Measurements from ENCODE around the gene TBX3. TPM values are rescaled to one million over a fixed set of nuclear protein-coding genes. Genes with fewer than 3 reads are reported as not detected.

Gene TBX3
- total RNA-seq, 1 donor from 2014 or later = 0.96 TPM

DNA sequence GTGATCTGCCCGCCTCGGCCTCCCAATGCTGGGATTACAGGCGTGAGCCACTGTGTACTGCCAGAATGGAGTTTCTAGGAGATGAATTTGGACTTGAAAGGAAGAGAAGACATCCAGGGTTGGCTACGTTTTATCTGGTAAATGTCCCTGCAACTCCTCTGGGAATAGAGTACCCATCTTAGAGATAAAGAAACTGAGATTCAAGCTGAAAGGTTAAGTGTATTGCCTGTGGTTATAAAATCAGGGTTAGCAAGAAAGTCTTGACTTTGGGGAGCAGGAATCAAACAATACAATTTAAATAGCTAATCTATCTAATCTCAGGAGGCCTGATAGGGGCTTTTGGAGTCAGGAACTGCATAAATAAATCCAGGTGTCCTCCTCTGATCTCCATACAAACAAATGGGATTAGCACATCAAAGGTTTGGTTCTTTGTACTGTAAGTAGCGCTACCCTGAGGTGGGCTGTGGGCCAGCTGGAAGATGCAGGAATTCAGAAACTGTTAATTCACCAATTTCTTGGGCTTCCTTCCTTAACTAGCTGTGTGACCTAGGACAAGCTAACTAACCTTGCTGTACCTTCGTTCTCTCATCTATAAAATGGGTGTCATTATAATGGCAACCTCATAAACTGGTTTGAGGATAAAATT, 45.1 kb downstream of the TBX3 start:
- Mint-ChIP-seq H3K27me3 (ENCODE audit: low read depth) (peaks cover 25% of the 10 kb centered on the region), H3K4me3 (no peak overlapping the region), H3K27ac (ENCODE audit: unreplicated experiment) (no peak overlapping the region), H3K4me1 (peaks cover 7% of the 10 kb centered on the region), H3K36me3 (ENCODE audit: low read depth) (no peaks in the 10 kb centered on the region), H3K9me3 (no peaks in the 10 kb centered on the region)
- DNase-seq (ENCODE audit: low read depth, low spot score) = no peak
- TF ChIP-seq, protein P1, sequence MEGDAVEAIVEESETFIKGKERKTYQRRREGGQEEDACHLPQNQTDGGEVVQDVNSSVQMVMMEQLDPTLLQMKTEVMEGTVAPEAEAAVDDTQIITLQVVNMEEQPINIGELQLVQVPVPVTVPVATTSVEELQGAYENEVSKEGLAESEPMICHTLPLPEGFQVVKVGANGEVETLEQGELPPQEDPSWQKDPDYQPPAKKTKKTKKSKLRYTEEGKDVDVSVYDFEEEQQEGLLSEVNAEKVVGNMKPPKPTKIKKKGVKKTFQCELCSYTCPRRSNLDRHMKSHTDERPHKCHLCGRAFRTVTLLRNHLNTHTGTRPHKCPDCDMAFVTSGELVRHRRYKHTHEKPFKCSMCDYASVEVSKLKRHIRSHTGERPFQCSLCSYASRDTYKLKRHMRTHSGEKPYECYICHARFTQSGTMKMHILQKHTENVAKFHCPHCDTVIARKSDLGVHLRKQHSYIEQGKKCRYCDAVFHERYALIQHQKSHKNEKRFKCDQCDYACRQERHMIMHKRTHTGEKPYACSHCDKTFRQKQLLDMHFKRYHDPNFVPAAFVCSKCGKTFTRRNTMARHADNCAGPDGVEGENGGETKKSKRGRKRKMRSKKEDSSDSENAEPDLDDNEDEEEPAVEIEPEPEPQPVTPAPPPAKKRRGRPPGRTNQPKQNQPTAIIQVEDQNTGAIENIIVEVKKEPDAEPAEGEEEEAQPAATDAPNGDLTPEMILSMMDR (conservative IDR thresholded peaks at IDR 0.05) = no peak

DNA sequence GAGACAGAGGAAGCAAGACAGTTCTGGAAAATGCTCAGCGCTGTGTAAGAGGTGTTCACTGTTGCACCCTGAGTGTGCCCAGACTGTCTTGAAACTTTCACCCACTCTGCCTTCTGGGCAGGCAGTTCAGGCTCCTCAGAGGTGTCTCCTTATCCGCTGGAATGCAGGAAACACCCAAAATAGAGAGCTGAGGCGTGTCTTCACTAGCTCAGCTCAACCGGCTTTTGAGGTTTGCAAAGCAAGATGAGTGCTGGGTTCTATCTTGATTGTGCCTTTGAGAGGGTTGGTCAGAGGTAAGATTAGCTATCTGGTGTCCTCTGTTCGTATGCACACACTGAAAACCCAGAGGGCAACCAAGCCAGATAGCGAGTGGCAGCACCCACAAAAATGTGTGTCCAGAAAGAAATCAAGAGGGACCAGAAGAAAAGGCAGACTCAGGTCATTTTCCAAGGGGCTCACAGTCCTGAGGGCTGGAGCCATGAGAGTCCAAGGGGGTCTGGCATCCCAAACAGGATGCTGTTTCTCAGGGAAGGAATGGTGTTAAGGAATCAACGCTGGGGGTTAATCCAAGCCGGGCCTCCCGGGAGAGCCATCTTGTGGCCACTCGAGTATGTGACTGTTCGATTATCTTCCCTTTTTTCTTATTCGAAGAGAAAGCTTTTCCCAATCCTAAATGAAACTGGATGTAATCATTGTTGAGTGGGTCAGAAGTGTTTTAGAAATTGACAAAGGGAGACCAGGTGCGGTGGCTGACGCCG, 47.1 kb downstream of the TBX3 start:
- Mint-ChIP-seq H3K27me3 (ENCODE audit: low read depth) (peaks cover 22% of the 10 kb centered on the region), H3K4me1 (peaks cover 7% of the 10 kb centered on the region), H3K27ac (ENCODE audit: unreplicated experiment) (peak overlapping the region; percentile 75), H3K9me3 (no peaks in the 10 kb centered on the region), H3K36me3 (ENCODE audit: low read depth) (no peaks in the 10 kb centered on the region), H3K4me3 (no peak overlapping the region)
- peak; percentile 22 for DNase-seq (ENCODE audit: low read depth, low spot score)
- TF ChIP-seq, protein P1 (conservative IDR thresholded peaks at IDR 0.05) = peak; percentile 60

GRCh38 chr12:114631242-114631641, 52.7 kb downstream of the TBX3 start:
- Mint-ChIP-seq H3K4me3 (no peak overlapping the region), H3K36me3 (ENCODE audit: low read depth) (no peaks in the 10 kb centered on the region), H3K27ac (ENCODE audit: unreplicated experiment) (no peak overlapping the region), H3K4me1 (no peaks in the 10 kb centered on the region), H3K9me3 (no peaks in the 10 kb centered on the region), H3K27me3 (ENCODE audit: low read depth) (peaks cover 34% of the 10 kb centered on the region)
- TF ChIP-seq, protein P1 (conservative IDR thresholded peaks at IDR 0.05) = no peak
- DNase-seq (ENCODE audit: low read depth, low spot score) = no peak

DNA sequence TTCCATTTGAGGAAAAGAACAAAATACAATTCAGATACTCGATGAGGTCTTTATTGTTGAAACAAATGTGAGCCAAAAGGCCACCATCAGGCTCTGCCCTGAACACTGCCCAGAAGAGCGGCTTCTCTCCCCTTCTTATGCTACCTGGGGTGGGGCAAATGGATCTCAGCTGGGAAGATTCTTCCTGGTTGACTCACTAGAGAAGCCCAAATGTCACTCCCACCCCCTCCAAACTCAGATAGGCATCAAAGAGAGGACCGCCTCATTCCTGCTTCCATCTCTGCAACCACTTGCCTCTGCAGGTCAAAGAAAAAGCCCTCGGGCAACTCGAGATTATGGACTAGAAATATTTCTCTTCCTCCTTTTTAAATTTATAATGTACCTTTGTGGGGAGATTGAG, 55.8 kb downstream of the TBX3 start:
- TF ChIP-seq, protein P1 (conservative IDR thresholded peaks at IDR 0.05) = no peak
- Mint-ChIP-seq H3K4me3 (no peak overlapping the region), H3K9me3 (no peaks in the 10 kb centered on the region), H3K27ac (ENCODE audit: unreplicated experiment) (no peak overlapping the region), H3K4me1 (no peaks in the 10 kb centered on the region), H3K36me3 (ENCODE audit: low read depth) (no peaks in the 10 kb centered on the region), H3K27me3 (ENCODE audit: low read depth) (peaks cover 45% of the 10 kb centered on the region)
- DNase-seq (ENCODE audit: low read depth, low spot score) = no peak

DNA sequence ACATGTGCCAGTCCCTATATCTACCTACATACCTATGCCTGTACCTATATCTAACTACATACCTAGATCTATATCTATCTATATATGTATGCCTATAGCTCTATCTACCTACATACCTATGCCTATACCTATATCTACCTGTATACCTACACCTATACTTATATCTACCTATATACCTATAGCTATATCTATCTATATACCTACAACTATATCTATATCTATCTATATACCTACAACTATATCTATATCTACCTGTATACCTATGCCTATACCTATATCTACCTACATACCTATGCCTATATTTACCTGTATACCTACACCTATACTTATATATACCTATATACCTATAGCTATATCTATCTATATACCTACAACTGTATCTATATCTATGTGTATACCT, 56.6 kb downstream of the TBX3 start:
- Mint-ChIP-seq H3K4me3 (no peak overlapping the region), H3K4me1 (no peaks in the 10 kb centered on the region), H3K27me3 (ENCODE audit: low read depth) (peaks cover 50% of the 10 kb centered on the region), H3K36me3 (ENCODE audit: low read depth) (no peaks in the 10 kb centered on the region), H3K27ac (ENCODE audit: unreplicated experiment) (no peak overlapping the region), H3K9me3 (no peaks in the 10 kb centered on the region)
- TF ChIP-seq, protein P1 (conservative IDR thresholded peaks at IDR 0.05) = no peak
- DNase-seq (ENCODE audit: low read depth, low spot score) = no peak
